SHP77 treated with DMSO at 0.1 percent for 48 hours (cell line): ENCODE measurements around the gene SVBP.

ENCODE experiments used
- DNase-seq: peaks from one replicate; lab custom pipeline; 2025; lab: John Stamatoyannopoulos, UW

SVBP gene

DNA sequence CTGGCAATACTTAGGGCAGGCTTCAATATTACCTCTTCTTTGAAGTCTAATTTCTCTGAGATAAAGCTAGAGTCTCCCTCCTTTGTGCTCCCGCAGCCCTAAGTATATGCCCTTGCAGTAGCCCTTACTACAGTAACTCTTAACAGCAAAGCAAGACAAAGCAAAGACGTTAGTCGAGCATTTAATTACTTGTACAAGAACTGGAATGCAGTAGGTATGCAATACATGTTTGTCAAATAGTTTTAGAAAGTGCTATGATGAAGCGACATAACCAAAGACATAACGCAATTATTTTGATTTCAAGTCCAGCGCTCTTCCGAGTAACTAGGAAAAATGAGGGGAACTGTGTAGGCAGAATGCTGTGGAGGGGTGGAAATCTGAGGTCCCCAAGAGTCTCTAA is 51.9 kb downstream of the SVBP start:
- DNase-seq = no peak

DNA sequence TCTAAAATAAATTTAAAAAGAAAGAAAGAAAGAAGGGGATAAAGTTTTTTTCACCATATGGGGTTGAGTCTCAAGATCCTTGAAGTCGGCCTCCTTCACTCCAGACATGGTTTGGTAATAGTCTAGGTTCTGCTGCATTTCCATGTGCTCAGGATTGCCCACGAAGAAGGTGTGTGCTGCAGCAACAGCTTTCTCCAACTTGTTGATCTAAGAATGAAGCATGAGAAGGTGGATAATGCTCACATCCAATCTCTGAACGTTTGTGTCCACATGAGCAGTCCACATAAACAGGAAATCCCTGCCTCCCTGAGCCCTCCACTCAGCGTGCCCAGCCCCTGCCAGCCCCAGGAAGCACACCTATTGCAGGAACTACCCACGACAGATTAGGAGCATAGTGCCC is 54.9 kb downstream of the SVBP start:
- DNase-seq = no peak

DNA sequence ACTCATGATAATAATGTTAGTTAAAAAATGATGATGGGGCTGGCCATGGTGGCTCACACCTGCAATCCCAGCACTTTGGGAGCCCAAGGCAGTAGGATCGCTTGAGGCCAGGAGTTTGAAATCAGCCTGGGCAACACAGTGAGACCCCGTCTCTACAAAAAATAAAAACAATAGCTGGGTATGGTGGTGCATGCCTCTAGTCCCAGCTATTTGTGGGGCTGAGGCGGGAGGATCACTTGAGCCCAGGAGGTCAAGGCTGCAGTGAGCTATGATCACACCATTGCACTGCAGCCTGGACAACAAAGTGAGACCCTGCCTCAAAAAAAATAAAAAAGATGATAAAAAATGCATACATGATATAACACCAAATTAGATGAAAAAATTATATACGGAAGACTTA is 55.6 kb downstream of the SVBP start:
- DNase-seq = no peak

DNA sequence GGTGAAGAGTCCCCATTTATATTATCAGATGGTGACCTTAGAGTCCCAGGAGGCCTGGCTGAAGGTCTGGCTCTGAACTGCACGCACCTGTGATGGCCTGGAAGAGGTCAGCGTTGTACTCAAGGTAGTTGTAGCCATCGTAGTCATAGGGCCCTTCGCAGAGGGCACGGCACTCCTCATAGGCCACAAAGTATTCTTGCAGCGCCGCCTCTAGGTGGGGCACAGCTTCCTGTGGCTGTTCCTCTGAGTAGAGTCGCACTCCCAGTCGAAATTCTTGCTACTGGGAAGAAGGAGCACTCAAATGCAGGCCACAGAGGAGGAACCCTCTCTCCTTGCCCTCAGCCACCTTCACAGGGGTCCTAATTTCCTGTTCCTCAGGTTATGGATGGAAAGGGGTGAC is 58.1 kb downstream of the SVBP start:
- DNase-seq = no peak

DNA sequence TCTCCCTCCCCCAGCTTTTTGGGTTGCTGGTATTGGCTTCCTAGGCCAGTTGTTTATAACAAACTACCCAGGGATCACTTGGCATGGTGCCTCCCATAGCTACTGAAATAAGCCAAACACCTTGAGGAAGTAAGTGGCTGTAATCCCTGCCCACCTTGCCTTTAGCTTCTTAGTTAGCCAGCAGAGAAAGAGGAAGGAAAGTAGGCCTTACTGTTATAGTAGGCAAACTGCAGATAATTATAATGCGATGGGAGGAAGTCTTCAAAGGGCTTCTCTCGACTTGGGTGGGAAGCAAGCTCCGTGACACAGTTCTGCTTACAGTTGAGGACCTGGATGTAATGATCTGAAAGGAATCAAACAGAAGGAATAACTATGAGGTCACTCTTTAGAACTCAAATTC is 58.6 kb downstream of the SVBP start:
- no peak for DNase-seq

DNA sequence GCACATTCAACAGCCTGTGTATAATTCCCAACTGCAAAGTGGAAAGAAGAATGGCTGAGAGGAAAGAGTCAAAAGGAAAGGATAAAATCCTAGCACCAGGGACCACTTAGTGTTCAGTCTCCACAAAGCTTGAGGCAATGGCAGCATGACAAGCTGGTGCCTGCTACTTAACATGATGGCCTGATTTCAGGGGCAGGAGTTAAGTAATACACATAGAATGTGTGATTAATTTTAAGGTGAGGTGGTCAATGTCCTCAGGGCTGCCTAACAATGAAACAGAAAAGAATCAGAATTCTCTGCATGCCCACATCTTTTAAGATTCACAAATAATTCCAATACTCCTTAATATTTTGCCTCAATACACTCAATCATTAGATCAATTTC is 59.3 kb downstream of the SVBP start:
- DNase-seq = no peak
